WTC11 (cell line): Measurements from ENCODE around the gene GTF3C2. TPM values are rescaled to one million over a fixed set of nuclear protein-coding genes. Genes with fewer than 3 reads are reported as not detected.

Source experiments
- ATAC-seq: fragments of 200-7000 bp; cut with Tn5 transposase; 2 replicates; pipeline ENCODE4 v1.10.0; 2021; ENCODE audit warnings: mild to moderate bottlenecking, moderate library complexity
- CTCF ChIA-PET: fragments of 300-600 bp; sonication (Branson Sonifier 250); formaldehyde crosslinking; loops from one replicate; lab custom pipeline; 2021; ENCODE audit warnings: antibody characterized with exemption; lab: Charles Lee
- POLR2A ChIA-PET: fragments of 350-600 bp; sonication (Branson Sonifier 250); formaldehyde crosslinking; loops from one replicate; lab custom pipeline; 2021; ENCODE audit warnings: antibody characterized with exemption; lab: Charles Lee
- DNase-seq: peaks from one replicate; pipeline ENCODE4 v3.0.0; 2021; ENCODE audit warnings: low spot score
- H3K27ac Mint-ChIP-seq: 2 replicates; pipeline ENCODE4 v1.8.0; 2021; ENCODE audit warnings: mixed read lengths
- H3K27me3 Mint-ChIP-seq: 2 replicates; pipeline ENCODE4 v1.8.0; 2021; ENCODE audit warnings: low read depth, mild to moderate bottlenecking, moderate library complexity, mixed read lengths
- H3K36me3 Mint-ChIP-seq: 2 replicates; pipeline ENCODE4 v1.8.0; 2021; ENCODE audit warnings: mixed read lengths
- H3K4me1 Mint-ChIP-seq: 2 replicates; pipeline ENCODE4 v1.8.0; 2022; ENCODE audit warnings: mixed read lengths
- H3K4me3 Mint-ChIP-seq: 2 replicates; pipeline ENCODE4 v1.8.0; 2021; ENCODE audit warnings: mild to moderate bottlenecking, moderate library complexity, mixed read lengths
- H3K9me3 Mint-ChIP-seq: 2 replicates; pipeline ENCODE4 v1.8.0; 2021; ENCODE audit warnings: mixed read lengths
- CBFB ChIP-seq: sonication (generic); formaldehyde crosslinking; IDR thresholded peaks from 2 replicates; pipeline ENCODE4 v1.8.1; 2022; ENCODE audit warnings: mild to moderate bottlenecking, low read depth, missing genetic modification reagents
- EMX1 ChIP-seq: fragments of 250-450 bp; sonication (Bioruptor Pico); IDR thresholded peaks from 2 replicates; pipeline ENCODE4 v1.8.0; 2021; ENCODE audit warnings: mild to moderate bottlenecking
- ETV6 ChIP-seq: sonication (generic); formaldehyde crosslinking; IDR thresholded peaks from 2 replicates; pipeline ENCODE4 v1.8.1; 2022; ENCODE audit warnings: mild to moderate bottlenecking, missing genetic modification reagents
- FOXJ3 ChIP-seq: sonication (generic); formaldehyde crosslinking; IDR thresholded peaks from 2 replicates; pipeline ENCODE4 v1.9.0; 2021; ENCODE audit warnings: missing genetic modification reagents, mild to moderate bottlenecking, borderline replicate concordance
- GTF2I ChIP-seq: fragments of 250-450 bp; sonication (Bioruptor Pico); conservative IDR thresholded peaks from 2 replicates; pipeline ENCODE4 v1.4.0; 2021; ENCODE audit warnings: mild to moderate bottlenecking
- IRF2 ChIP-seq: sonication (generic); formaldehyde crosslinking; IDR thresholded peaks from 2 replicates; pipeline ENCODE4 v1.8.0; 2022; ENCODE audit warnings: low read depth, missing genetic modification reagents, borderline replicate concordance
- JUN ChIP-seq: sonication (generic); formaldehyde crosslinking; IDR thresholded peaks from 2 replicates; pipeline ENCODE4 v1.8.0; 2023; ENCODE audit warnings: mild to moderate bottlenecking, missing genetic modification reagents
- NFYB ChIP-seq: sonication (generic); formaldehyde crosslinking; conservative IDR thresholded peaks from 2 replicates; pipeline ENCODE4 v1.8.0; 2022; ENCODE audit warnings: low read depth, missing genetic modification reagents
- NR1H2 ChIP-seq: sonication (generic); formaldehyde crosslinking; IDR thresholded peaks from 2 replicates; pipeline ENCODE4 v1.9.0; 2021; ENCODE audit warnings: mild to moderate bottlenecking, moderate library complexity, missing genetic modification reagents
- OVOL2 ChIP-seq: fragments of 250-450 bp; sonication (Bioruptor Pico); IDR thresholded peaks from 2 replicates; pipeline ENCODE4 v1.9.0; 2021; ENCODE audit warnings: mild to moderate bottlenecking, borderline replicate concordance
- PRRX2 ChIP-seq: fragments of 250-450 bp; sonication (Bioruptor Pico); IDR thresholded peaks from 2 replicates; pipeline ENCODE4 v1.8.0; 2021; ENCODE audit warnings: mild to moderate bottlenecking
- RELA ChIP-seq: sonication (generic); formaldehyde crosslinking; IDR thresholded peaks from 2 replicates; pipeline ENCODE4 v1.8.1; 2022; ENCODE audit warnings: missing genetic modification reagents, mild to moderate bottlenecking, borderline replicate concordance
- ZNF219 ChIP-seq: sonication (generic); formaldehyde crosslinking; IDR thresholded peaks from 2 replicates; pipeline ENCODE4 v1.8.0; 2023; ENCODE audit warnings: missing genetic modification reagents, mild to moderate bottlenecking, borderline replicate concordance
- ZNF317 ChIP-seq: sonication (generic); formaldehyde crosslinking; IDR thresholded peaks from 2 replicates; pipeline ENCODE4 v1.8.1; 2023; ENCODE audit warnings: low read depth, mild to moderate bottlenecking, moderate library complexity, missing genetic modification reagents, borderline replicate concordance
- ZNF423 ChIP-seq: fragments of 250-450 bp; sonication (Bioruptor Pico); IDR thresholded peaks from 2 replicates; pipeline ENCODE4 v2.1.2; 2022; ENCODE audit warnings: mild to moderate bottlenecking, moderate library complexity
- total RNA-seq: library from RNA; stranded (reverse); gene quantifications from 3 replicates; pipeline ENCODE4 v1.2.3, GENCODE V29; 2021
- TF ChIP-seq, protein P1 (sequence below): fragments of 250-450 bp; sonication (Bioruptor Pico); IDR thresholded peaks from 2 replicates; pipeline ENCODE4 v1.8.0; 2021; ENCODE audit warnings: mild to moderate bottlenecking
- TF ChIP-seq, protein P2 (sequence below): sonication (generic); formaldehyde crosslinking; IDR thresholded peaks from 2 replicates; pipeline ENCODE4 v1.8.1; 2023; ENCODE audit warnings: mild to moderate bottlenecking, missing genetic modification reagents, moderate library complexity
- TF ChIP-seq, protein P3 (sequence below): sonication (generic); formaldehyde crosslinking; IDR thresholded peaks from 2 replicates; pipeline ENCODE4 v1.8.1; 2023; ENCODE audit warnings: mild to moderate bottlenecking, missing genetic modification reagents, borderline replicate concordance
- TF ChIP-seq, protein P4 (sequence below): sonication (generic); formaldehyde crosslinking; IDR thresholded peaks from 2 replicates; pipeline ENCODE4 v1.8.0; 2023; ENCODE audit warnings: mild to moderate bottlenecking, missing genetic modification reagents
- TF ChIP-seq, protein P5 (sequence below): sonication (generic); formaldehyde crosslinking; IDR thresholded peaks from 2 replicates; pipeline ENCODE4 v1.8.1; 2022; ENCODE audit warnings: low read depth, mild to moderate bottlenecking, moderate library complexity, missing genetic modification reagents, borderline replicate concordance
- TF ChIP-seq, protein P6 (sequence below): fragments of 250-450 bp; sonication (Bioruptor Pico); IDR thresholded peaks from 2 replicates; pipeline ENCODE4 v2.1.2; 2022; ENCODE audit warnings: mild to moderate bottlenecking, moderate library complexity

The GTF3C2 gene
- total RNA-seq, 1 experiment from 2014 or later, result 123 TPM

DNA sequence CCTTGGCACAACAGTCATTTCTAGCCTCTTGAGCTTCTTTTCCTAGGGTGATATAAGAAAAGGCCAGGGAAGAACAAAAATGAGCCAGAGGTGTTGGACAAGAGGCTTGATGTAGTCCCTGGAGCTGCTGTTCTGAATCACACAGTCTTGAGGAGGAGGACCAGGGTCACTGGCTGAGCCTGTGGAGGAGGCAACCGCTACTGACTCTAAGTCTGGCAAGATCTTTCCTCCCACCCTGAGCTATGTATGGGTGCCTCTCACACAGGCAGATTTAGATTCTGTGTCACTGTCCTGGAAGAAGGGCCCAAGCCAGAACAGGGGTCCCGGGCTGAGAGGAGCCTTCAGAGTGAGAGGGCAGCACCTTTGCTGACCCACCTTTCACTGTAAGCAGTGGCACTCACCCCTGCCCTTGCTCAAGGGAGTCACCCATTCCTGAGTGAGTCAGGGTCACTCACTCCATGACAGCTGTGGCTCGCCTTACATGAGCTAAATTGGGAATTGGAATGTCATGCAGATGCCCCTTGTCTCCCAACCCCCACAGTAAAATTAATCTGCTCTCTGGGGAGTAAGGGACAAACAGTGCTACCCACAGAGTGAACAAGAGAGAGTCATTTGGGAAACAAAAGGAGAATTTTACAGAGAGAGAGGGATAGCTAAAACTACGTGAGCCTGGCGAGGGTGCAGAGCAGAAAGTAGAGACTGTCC is 74.6 kb downstream of the GTF3C2 start, which contains the start of gene TRIM54:
TSS of gene TRIM54 (plus strand) at position 575 of the 705 bp plus-strand sequence. CDS start 303 bp downstream, outside the sequence.
- no peaks in the 10 kb centered on the region; the same call in 1 of the 2 replicates for H3K27me3 Mint-ChIP-seq
- peak; percentile 59 for ATAC-seq
- peak within 1 kb of the TSS; percentile 35 for H3K27ac Mint-ChIP-seq
- ChIA-PET CTCF (interaction anchor here (0.5 to 7.6 kb wide), 18 partner anchors 11 to 401 kb away, joined by 3 to 153 read pairs (median 4); partner anchors contain the start of genes SLC30A3 and UCN), POLR2A (interaction anchor here (1.0 to 1.6 kb wide), 3 partner anchors 8 to 62 kb away, joined by 3 read pairs; no protein-coding TSS in a partner anchor)
- TF ChIP-seq, protein P1, sequence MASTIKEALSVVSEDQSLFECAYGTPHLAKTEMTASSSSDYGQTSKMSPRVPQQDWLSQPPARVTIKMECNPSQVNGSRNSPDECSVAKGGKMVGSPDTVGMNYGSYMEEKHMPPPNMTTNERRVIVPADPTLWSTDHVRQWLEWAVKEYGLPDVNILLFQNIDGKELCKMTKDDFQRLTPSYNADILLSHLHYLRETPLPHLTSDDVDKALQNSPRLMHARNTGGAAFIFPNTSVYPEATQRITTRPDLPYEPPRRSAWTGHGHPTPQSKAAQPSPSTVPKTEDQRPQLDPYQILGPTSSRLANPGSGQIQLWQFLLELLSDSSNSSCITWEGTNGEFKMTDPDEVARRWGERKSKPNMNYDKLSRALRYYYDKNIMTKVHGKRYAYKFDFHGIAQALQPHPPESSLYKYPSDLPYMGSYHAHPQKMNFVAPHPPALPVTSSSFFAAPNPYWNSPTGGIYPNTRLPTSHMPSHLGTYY, result no peak
- TF ChIP-seq PRRX2 (CRISPR knock-in tag) (no peak), EMX1 (CRISPR knock-in tag) (no peak), GTF2I (CRISPR knock-in tag) (no peak), IRF2 (no peak), ZNF423 (CRISPR knock-in tag) (peak; percentile 81), FOXJ3 (CRISPR knock-in tag) (no peak), ZNF317 (CRISPR knock-in tag) (no peak), RELA (CRISPR knock-in tag) (no peak), NFYB (no peak), CBFB (no peak), JUN (CRISPR knock-in tag) (no peak)
- TF ChIP-seq, protein P2, sequence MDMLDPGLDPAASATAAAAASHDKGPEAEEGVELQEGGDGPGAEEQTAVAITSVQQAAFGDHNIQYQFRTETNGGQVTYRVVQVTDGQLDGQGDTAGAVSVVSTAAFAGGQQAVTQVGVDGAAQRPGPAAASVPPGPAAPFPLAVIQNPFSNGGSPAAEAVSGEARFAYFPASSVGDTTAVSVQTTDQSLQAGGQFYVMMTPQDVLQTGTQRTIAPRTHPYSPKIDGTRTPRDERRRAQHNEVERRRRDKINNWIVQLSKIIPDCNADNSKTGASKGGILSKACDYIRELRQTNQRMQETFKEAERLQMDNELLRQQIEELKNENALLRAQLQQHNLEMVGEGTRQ, result no peak
- TF ChIP-seq, protein P3, sequence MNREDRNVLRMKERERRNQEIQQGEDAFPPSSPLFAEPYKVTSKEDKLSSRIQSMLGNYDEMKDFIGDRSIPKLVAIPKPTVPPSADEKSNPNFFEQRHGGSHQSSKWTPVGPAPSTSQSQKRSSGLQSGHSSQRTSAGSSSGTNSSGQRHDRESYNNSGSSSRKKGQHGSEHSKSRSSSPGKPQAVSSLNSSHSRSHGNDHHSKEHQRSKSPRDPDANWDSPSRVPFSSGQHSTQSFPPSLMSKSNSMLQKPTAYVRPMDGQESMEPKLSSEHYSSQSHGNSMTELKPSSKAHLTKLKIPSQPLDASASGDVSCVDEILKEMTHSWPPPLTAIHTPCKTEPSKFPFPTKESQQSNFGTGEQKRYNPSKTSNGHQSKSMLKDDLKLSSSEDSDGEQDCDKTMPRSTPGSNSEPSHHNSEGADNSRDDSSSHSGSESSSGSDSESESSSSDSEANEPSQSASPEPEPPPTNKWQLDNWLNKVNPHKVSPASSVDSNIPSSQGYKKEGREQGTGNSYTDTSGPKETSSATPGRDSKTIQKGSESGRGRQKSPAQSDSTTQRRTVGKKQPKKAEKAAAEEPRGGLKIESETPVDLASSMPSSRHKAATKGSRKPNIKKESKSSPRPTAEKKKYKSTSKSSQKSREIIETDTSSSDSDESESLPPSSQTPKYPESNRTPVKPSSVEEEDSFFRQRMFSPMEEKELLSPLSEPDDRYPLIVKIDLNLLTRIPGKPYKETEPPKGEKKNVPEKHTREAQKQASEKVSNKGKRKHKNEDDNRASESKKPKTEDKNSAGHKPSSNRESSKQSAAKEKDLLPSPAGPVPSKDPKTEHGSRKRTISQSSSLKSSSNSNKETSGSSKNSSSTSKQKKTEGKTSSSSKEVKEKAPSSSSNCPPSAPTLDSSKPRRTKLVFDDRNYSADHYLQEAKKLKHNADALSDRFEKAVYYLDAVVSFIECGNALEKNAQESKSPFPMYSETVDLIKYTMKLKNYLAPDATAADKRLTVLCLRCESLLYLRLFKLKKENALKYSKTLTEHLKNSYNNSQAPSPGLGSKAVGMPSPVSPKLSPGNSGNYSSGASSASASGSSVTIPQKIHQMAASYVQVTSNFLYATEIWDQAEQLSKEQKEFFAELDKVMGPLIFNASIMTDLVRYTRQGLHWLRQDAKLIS (CRISPR knock-in tag), result no peak
- TF ChIP-seq, protein P4, sequence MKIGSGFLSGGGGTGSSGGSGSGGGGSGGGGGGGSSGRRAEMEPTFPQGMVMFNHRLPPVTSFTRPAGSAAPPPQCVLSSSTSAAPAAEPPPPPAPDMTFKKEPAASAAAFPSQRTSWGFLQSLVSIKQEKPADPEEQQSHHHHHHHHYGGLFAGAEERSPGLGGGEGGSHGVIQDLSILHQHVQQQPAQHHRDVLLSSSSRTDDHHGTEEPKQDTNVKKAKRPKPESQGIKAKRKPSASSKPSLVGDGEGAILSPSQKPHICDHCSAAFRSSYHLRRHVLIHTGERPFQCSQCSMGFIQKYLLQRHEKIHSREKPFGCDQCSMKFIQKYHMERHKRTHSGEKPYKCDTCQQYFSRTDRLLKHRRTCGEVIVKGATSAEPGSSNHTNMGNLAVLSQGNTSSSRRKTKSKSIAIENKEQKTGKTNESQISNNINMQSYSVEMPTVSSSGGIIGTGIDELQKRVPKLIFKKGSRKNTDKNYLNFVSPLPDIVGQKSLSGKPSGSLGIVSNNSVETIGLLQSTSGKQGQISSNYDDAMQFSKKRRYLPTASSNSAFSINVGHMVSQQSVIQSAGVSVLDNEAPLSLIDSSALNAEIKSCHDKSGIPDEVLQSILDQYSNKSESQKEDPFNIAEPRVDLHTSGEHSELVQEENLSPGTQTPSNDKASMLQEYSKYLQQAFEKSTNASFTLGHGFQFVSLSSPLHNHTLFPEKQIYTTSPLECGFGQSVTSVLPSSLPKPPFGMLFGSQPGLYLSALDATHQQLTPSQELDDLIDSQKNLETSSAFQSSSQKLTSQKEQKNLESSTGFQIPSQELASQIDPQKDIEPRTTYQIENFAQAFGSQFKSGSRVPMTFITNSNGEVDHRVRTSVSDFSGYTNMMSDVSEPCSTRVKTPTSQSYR (CRISPR knock-in tag), result peak; percentile 16; the same call in 1 of the 2 replicates
- H3K9me3 Mint-ChIP-seq, result no peaks in the 10 kb centered on the region
- peaks cover 46% of the 10 kb centered on the region for H3K4me1 Mint-ChIP-seq
- no peaks in the 10 kb centered on the region for H3K36me3 Mint-ChIP-seq
- H3K4me3 Mint-ChIP-seq, result peak within 1 kb of the TSS; percentile 54
- no peak for DNase-seq

DNA sequence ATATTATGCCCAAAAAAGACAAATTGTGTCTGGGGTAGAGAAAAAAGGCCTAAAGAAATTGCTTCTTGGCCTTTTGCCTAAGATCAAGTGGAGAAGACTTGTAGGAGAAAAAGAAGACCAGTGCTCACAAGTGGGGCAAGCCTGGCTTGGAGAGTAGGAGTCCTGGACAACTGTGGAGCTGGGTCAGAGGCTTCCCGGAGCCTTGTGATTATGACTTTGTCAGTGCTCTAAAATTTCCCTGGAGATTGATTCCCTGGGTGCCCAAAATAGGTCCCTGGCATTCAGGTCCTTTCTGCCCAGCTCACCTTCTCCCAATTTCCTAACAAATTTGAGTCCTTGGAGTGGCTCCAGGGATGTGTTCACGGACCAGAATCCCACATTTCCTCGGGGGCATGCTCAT is 75.1 kb downstream of the GTF3C2 start:
- DNase-seq (no peak), ATAC-seq (no peak)
- POLR2A ChIA-PET, result interaction anchor here (1.6 kb wide), 1 partner anchor 11 kb away, joined by 3 read pairs; no protein-coding TSS in a partner anchor
- Mint-ChIP-seq H3K27ac (no peak overlapping the region), H3K9me3 (no peaks in the 10 kb centered on the region), H3K36me3 (no peaks in the 10 kb centered on the region), H3K4me1 (peaks cover 40% of the 10 kb centered on the region), H3K4me3 (no peak overlapping the region), H3K27me3 (no peaks in the 10 kb centered on the region; the same call in 1 of the 2 replicates)
- CTCF ChIA-PET, result interaction anchor here (0.5 to 7.6 kb wide), 13 partner anchors 10 to 264 kb away, joined by 3 to 153 read pairs (median 5); partner anchors contain the start of genes SLC30A3 and UCN
- TF ChIP-seq, protein P5, sequence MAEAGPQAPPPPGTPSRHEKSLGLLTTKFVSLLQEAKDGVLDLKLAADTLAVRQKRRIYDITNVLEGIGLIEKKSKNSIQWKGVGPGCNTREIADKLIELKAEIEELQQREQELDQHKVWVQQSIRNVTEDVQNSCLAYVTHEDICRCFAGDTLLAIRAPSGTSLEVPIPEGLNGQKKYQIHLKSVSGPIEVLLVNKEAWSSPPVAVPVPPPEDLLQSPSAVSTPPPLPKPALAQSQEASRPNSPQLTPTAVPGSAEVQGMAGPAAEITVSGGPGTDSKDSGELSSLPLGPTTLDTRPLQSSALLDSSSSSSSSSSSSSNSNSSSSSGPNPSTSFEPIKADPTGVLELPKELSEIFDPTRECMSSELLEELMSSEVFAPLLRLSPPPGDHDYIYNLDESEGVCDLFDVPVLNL (CRISPR knock-in tag), result no peak
- no peak for TF ChIP-seq ZNF219
- TF ChIP-seq JUN (CRISPR knock-in tag), result no peak
- no peak for TF ChIP-seq ETV6 (CRISPR knock-in tag)
- TF ChIP-seq OVOL2 (CRISPR knock-in tag), result no peak
- TF ChIP-seq, protein P6, sequence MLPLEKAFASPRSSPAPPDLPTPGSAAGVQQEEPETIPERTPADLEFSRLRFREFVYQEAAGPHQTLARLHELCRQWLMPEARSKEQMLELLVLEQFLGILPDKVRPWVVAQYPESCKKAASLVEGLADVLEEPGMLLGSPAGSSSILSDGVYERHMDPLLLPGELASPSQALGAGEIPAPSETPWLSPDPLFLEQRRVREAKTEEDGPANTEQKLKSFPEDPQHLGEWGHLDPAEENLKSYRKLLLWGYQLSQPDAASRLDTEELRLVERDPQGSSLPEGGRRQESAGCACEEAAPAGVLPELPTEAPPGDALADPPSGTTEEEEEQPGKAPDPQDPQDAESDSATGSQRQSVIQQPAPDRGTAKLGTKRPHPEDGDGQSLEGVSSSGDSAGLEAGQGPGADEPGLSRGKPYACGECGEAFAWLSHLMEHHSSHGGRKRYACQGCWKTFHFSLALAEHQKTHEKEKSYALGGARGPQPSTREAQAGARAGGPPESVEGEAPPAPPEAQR, result no peak
- no peak for TF ChIP-seq NR1H2 (CRISPR knock-in tag)
